ENCODE data around the gene ADGRL1.
"Not testable (repeated sequence)": the region's sequence is repeated elsewhere in the genome, so short reads cannot be mapped to it uniquely, and the experiment has no call there.

DNA sequence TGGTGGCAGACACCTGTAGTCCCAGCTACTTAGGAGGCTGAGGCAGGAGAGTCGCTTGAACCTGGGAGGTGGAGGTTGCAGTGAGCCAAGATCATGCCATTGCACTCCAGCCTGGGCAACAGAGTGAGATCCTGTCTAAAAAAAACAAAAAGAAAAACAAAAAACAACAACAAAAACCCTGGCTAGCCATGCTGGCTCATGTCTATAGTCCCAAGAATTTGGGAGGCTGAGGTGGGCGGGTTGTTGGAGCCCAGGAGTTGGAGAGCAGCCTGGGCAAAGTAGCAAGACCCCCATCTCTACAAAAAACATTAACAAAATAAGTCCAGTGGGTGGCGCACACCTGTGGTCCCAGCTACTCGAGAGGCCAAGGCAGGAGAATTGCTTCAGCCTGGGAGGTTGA, 27.0 kb upstream of the ADGRL1 start:
- TF ChIP-seq CTCF (IDR thresholded peaks at IDR 0.05); EP300 (IDR thresholded peaks at IDR 0.05; ENCODE audit: low read depth); POLR2A (IDR thresholded peaks at IDR 0.05); POLR2AphosphoS5 (IDR thresholded peaks at IDR 0.05): not testable (repeated sequence)
